Thyroid gland (tissue), 4 donors: ENCODE results near the gene DGCR8. TPM values are rescaled to one million over a fixed set of nuclear protein-coding genes. Genes with fewer than 3 reads are reported as not detected.

Source experiments
- DNase-seq, 2 donors: peaks; one replicate each; pipeline ENCODE4 v3.0.0-alpha.2; 2019
- H3K27ac ChIP-seq, 3 donors: fragments of 200-600 bp; sonication (generic); 1 replicate in 2 of 3; 2 replicates in 1 of 3; pipeline ENCODE4 v1.5.1; 2016 to 2019; ENCODE audit warnings: mild to moderate bottlenecking in 1 of 3, moderate library complexity in 1 of 3
- H3K27me3 ChIP-seq: fragments of 200-600 bp; sonication (generic); one replicate; pipeline ENCODE4 v1.5.1; 2019
- H3K36me3 ChIP-seq, 2 donors: fragments of 200-600 bp; sonication (generic); one replicate each; pipeline ENCODE4 v1.5.1; 2016 to 2019
- H3K4me1 ChIP-seq, 2 donors: fragments of 200-600 bp; sonication (generic); one replicate each; pipeline ENCODE4 v1.5.1; 2017 to 2019
- H3K4me3 ChIP-seq, 3 donors: fragments of 200-600 bp; sonication (generic); replicated peaks in 1 of 3; 1 replicate in 2 of 3; 2 replicates in 1 of 3; pipeline ENCODE4 v1.5.1; 2016; ENCODE audit warnings: mild to moderate bottlenecking in 1 of 3
- H3K9me3 ChIP-seq: fragments of 200-600 bp; sonication (generic); one replicate; pipeline ENCODE4 v1.5.1; 2017
- POLR2A ChIP-seq, 2 donors: fragments of 450-650 bp; IDR thresholded peaks; one replicate each; pipeline ENCODE4 v1.6.1; 2017; ENCODE audit warnings: antibody characterized with exemption in 2 of 2, mild to moderate bottlenecking in 2 of 2, moderate library complexity in 1 of 2
- whole genome bisulfite sequencing, 2 donors: methylation state at CpG; one replicate each; pipeline ENCODE4 v1.1.5; 2017; 5-methylcytosine and 5-hydroxymethylcytosine counted together
- intact Hi-C: fragments of 100-400 bp; cut with DNase I; formaldehyde crosslinking; loops from one replicate; pipeline ENCODE4 v1.15.1; 2023
- total RNA-seq, 4 donors: library from RNA; depleted of rRNA; stranded (reverse); fragments of >200 nt; gene quantifications; one replicate each; pipeline ENCODE4 v1.2.3, GENCODE V29; 2016
- TF ChIP-seq, protein P1 (sequence below), 6 experiments: fragments of 200-600 bp in 3 of 6; fragments of 450-650 bp in 3 of 6; sonication (generic) in 3 of 6; IDR thresholded peaks; one replicate each; pipeline ENCODE4 v1.5.1; 2016 to 2019; ENCODE audit warnings: antibody characterized with exemption in 6 of 6, mild to moderate bottlenecking in 2 of 6, inconsistent platforms in 1 of 6, moderate library complexity in 1 of 6

The DGCR8 gene
- total RNA-seq, 4 donors from 2014 or later = 28.9 to 48.8 (median 31.5) TPM

DNA sequence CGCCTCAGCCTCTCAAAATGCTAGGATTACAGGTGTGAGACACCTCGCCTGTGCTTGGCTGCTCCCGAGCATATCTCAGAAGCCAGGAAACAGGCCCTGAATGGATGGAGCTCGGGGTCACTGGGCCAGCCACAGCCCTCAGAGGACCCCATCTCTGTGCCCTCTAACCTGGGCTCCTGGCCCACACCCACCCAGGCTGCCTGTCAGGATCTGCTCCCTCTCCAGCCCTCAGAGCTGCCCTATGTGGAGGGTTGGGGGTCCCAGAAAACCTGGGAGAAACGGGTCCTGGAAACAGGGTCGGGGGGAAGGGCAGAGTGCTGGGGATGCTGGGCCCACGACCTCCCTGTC lies 76.0 kb downstream of the DGCR8 start:
- Histone ChIP-seq H3K4me3 (no peak overlapping the region), H3K4me1 (peaks cover 0 to 4% of the 10 kb centered on the region in 2 donors), H3K36me3 (no peaks in the 10 kb centered on the region), H3K27me3 (no peaks in the 10 kb centered on the region), H3K9me3 (no peaks in the 10 kb centered on the region), H3K27ac (no peak overlapping the region)
- no peak for DNase-seq
- no peak for TF ChIP-seq POLR2A (IDR thresholded peaks at IDR 0.05)
- TF ChIP-seq, protein P1, sequence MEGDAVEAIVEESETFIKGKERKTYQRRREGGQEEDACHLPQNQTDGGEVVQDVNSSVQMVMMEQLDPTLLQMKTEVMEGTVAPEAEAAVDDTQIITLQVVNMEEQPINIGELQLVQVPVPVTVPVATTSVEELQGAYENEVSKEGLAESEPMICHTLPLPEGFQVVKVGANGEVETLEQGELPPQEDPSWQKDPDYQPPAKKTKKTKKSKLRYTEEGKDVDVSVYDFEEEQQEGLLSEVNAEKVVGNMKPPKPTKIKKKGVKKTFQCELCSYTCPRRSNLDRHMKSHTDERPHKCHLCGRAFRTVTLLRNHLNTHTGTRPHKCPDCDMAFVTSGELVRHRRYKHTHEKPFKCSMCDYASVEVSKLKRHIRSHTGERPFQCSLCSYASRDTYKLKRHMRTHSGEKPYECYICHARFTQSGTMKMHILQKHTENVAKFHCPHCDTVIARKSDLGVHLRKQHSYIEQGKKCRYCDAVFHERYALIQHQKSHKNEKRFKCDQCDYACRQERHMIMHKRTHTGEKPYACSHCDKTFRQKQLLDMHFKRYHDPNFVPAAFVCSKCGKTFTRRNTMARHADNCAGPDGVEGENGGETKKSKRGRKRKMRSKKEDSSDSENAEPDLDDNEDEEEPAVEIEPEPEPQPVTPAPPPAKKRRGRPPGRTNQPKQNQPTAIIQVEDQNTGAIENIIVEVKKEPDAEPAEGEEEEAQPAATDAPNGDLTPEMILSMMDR (IDR thresholded peaks at IDR 0.05) = no peak
- WGBS, 2 donors = 67 to 72% methylated on average over 3 to 5 of the region's 7 CpGs
- intact Hi-C loops = loop anchor here (2.0 to 5.0 kb wide), 2 partner anchors 111 to 129 kb away; partner anchors contain the start of gene RTN4R

DNA sequence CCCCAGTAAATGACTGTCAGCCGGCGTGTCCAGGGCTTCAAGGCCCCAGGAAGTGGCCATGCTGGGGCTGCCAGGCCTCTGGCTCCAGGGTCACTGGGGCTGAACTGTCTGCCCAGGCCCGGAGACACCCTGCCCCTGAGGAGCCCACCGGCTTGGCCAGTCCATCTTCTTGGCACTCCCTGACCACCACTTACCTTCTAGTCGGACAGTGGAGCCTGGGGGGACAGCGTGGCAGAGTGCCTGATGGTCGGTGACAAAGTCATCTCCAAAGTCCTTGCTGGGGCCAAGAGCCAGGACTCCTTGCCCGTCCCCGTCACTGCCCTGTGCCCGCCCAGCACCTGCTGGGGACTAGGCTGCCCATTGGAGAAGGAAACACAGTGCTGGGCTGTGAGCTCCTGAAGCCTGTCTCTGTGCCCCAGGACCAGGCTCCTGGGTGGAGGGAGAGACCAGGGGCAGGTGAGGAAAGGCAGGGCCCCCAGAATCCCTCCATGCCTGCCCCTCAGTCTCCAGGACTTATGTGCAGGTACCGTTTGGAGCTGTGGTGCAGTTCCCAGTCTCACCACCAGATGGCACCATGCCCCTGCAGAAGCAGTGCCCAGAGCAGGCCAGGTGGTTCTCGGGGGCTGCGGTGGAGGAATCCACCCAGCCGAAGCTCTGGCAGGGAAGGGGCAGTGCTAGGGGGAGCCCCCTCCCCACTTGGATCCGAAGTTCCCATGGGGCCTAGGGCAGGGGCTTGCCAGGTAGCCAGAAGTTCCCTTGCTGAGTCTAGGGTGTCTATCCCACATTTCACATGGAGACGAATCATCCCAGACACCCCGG lies 76.8 kb downstream of the DGCR8 start:
- intact Hi-C loops = loop anchor here (2.0 to 5.0 kb wide), 2 partner anchors 110 to 128 kb away; partner anchors contain the start of gene RTN4R
- H3K4me3 ChIP-seq = no peak overlapping the region
- no peaks in the 10 kb centered on the region for H3K36me3 ChIP-seq
- no peaks in the 10 kb centered on the region for H3K27me3 ChIP-seq
- no peak overlapping the region for H3K27ac ChIP-seq
- H3K9me3 ChIP-seq = no peaks in the 10 kb centered on the region
- TF ChIP-seq, protein P1 (IDR thresholded peaks at IDR 0.05) = peak; percentile 96 to 100 (median 98)
- TF ChIP-seq POLR2A (IDR thresholded peaks at IDR 0.05) = no peak
- peaks cover 0 to 4% of the 10 kb centered on the region in 2 donors for H3K4me1 ChIP-seq
- whole genome bisulfite sequencing, 2 donors = 68 to 75% methylated on average over 4 to 5 of the region's 17 CpGs
- peak; percentile 85 to 87 for DNase-seq

DNA sequence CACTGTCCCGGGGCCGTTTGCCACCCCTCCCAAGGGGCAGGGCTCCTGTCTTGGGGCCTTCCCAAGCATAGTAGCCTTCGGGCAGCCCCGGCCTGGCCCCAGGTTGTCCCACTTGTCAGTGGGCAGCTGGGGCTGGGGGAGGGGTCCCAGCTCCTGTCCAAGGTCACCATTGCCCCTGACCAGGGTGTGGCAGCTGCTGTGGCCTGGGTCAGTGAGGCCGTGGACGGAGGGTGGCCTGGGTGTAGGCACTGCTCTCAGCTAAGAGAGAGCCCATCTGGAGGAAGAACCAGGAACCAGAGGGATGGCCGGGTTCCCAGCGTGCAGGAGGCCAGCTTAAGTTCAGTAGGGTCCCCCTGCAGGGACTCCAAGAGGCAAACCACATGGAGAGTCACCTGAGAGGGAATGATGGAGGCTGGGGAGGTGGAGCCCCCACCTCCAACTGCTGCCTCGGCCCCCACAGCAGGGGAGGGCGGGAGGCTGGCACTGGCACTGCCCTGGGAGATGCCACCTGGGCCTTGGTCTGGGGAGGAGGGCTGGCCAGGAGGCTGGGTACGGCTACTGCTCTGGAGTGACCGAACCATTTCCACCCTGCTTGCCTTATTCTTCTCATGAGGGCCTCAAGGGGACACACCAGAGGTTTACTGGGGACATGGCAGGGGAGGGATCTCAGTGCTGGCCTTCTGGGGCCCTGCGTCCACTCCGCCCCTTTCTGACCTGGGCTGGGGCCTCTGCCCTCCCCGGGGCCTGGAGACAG lies 77.6 kb downstream of the DGCR8 start:
- Histone ChIP-seq H3K9me3 (no peaks in the 10 kb centered on the region), H3K27ac (no peak overlapping the region), H3K36me3 (no peaks in the 10 kb centered on the region), H3K4me1 (peaks cover 0 to 4% of the 10 kb centered on the region in 2 donors), H3K4me3 (no peak overlapping the region), H3K27me3 (no peaks in the 10 kb centered on the region)
- TF ChIP-seq, protein P1 (IDR thresholded peaks at IDR 0.05) = no peak
- no peak for TF ChIP-seq POLR2A (IDR thresholded peaks at IDR 0.05)
- no peak for DNase-seq
- WGBS, 2 donors = 76 to 93% methylated on average over 8 to 9 of the region's 15 CpGs
- intact Hi-C loops = loop anchor here (2.0 to 5.0 kb wide), 2 partner anchors 110 to 127 kb away; partner anchors contain the start of gene RTN4R

DNA sequence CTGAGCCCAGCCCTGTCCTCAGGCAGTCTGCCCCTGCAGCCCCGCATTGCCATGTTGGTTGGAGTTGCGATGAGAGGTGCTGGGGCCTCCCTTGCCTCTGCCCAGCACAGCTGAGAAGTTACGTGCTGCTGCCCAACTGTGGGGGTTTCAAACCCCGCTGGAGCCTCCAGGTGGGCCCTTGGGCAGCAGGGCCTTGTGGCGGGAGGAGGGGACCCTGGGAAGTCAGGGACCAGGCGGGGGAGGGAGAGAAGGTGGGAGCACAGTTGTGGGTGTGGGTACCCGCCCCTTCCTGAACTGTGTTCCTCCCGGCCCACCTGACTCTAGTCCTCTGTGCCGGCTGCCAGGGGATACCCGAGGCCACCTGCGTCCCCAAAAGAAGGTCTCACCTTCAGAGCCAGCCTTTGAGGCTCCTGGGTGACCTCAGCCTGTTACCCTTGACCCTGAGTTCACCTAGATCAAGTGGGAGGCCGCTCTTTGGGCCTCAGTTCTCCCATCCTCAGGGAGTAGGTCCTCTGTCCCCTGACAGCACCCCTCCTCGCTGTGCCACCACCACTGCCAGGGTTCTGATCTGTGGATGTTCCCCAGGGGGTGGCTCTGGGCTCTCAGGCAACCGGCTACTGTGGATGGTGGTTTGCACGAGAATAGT lies 78.5 kb downstream of the DGCR8 start:
- Histone ChIP-seq H3K36me3 (no peaks in the 10 kb centered on the region), H3K27me3 (no peaks in the 10 kb centered on the region), H3K4me3 (no peak overlapping the region), H3K4me1 (peaks cover 0 to 4% of the 10 kb centered on the region in 2 donors), H3K27ac (no peak overlapping the region), H3K9me3 (no peaks in the 10 kb centered on the region)
- WGBS, 2 donors = 75 to 78% methylated on average over 11 to 12 of the region's 15 CpGs
- DNase-seq = no peak
- no peak for TF ChIP-seq POLR2A (IDR thresholded peaks at IDR 0.05)
- TF ChIP-seq, protein P1 (IDR thresholded peaks at IDR 0.05) = no peak
- intact Hi-C loops = loop anchor here (5.0 kb wide), 1 partner anchor 109 kb away; the partner anchor contains the start of gene RTN4R
